ENCODE measurements around the gene FLYWCH2.

GRCh38 chr16:2926650-2926999, 43.6 kb downstream of the FLYWCH2 start:
- TF ChIP-seq, protein P1, sequence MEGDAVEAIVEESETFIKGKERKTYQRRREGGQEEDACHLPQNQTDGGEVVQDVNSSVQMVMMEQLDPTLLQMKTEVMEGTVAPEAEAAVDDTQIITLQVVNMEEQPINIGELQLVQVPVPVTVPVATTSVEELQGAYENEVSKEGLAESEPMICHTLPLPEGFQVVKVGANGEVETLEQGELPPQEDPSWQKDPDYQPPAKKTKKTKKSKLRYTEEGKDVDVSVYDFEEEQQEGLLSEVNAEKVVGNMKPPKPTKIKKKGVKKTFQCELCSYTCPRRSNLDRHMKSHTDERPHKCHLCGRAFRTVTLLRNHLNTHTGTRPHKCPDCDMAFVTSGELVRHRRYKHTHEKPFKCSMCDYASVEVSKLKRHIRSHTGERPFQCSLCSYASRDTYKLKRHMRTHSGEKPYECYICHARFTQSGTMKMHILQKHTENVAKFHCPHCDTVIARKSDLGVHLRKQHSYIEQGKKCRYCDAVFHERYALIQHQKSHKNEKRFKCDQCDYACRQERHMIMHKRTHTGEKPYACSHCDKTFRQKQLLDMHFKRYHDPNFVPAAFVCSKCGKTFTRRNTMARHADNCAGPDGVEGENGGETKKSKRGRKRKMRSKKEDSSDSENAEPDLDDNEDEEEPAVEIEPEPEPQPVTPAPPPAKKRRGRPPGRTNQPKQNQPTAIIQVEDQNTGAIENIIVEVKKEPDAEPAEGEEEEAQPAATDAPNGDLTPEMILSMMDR (IDR thresholded peaks at IDR 0.05) = no peak
- no peak for TF ChIP-seq POLR2A (IDR thresholded peaks at IDR 0.05)

Data from prostate gland (tissue), 2 donors.